ENCODE results near the gene CARD18.

Gene CARD18

GRCh38 chr11:105139669-105140068, at the start of gene CARD18:
Gene CARD18 (minus strand): TSS chr11:105139769. CDS start chr11:105139726, 43 bp downstream.
- DNase-seq (ENCODE audit: low spot score), result no peak

- no peak for DNase-seq (ENCODE audit: low spot score)
These were observed 44.4 kb upstream of the CARD18 start for GRCh38 chr11:105183987-105184386.

- DNase-seq (ENCODE audit: low spot score), result no peak
These were observed 43.9 kb upstream of the CARD18 start for GRCh38 chr11:105183426-105183825.

GRCh38 chr11:105181521-105181920, 42.0 kb upstream of the CARD18 start:
- DNase-seq (ENCODE audit: low spot score), result no peak

- no peak for DNase-seq (ENCODE audit: low spot score)
These were observed 41.5 kb upstream of the CARD18 start for GRCh38 chr11:105181100-105181499.

GRCh38 chr11:105179542-105180278, 40.1 kb upstream of the CARD18 start:
- DNase-seq (ENCODE audit: low spot score), result no peak

- DNase-seq (ENCODE audit: low spot score), result no peak
These were observed 38.1 kb upstream of the CARD18 start for GRCh38 chr11:105177658-105178057.

- DNase-seq (ENCODE audit: low spot score), result no peak
These were observed 28.9 kb upstream of the CARD18 start for GRCh38 chr11:105168457-105168856.

- DNase-seq (ENCODE audit: low spot score), result no peak
These were observed 27.7 kb upstream of the CARD18 start for GRCh38 chr11:105167244-105167643.

- DNase-seq (ENCODE audit: low spot score), result no peak
These were observed 24.6 kb upstream of the CARD18 start for GRCh38 chr11:105164208-105164607.

- DNase-seq (ENCODE audit: low spot score), result no peak
These were observed 22.9 kb upstream of the CARD18 start for GRCh38 chr11:105162506-105162905.

GRCh38 chr11:105158436-105158835, 18.9 kb upstream of the CARD18 start:
- no peak for DNase-seq (ENCODE audit: low spot score)

GRCh38 chr11:105156720-105157119, 17.2 kb upstream of the CARD18 start:
- DNase-seq (ENCODE audit: low spot score), result no peak

GRCh38 chr11:105156231-105156630, 16.7 kb upstream of the CARD18 start:
- no peak for DNase-seq (ENCODE audit: low spot score)

GRCh38 chr11:105155679-105156078, 16.1 kb upstream of the CARD18 start:
- no peak for DNase-seq (ENCODE audit: low spot score)

GRCh38 chr11:105153392-105153791, 13.8 kb upstream of the CARD18 start:
- no peak for DNase-seq (ENCODE audit: low spot score)

GRCh38 chr11:105152560-105152959, 13.0 kb upstream of the CARD18 start:
- DNase-seq (ENCODE audit: low spot score), result no peak

GRCh38 chr11:105152021-105152512, 12.5 kb upstream of the CARD18 start:
- DNase-seq (ENCODE audit: low spot score), result no peak

- no peak for DNase-seq (ENCODE audit: low spot score)
These were observed 9.9 kb upstream of the CARD18 start for GRCh38 chr11:105149477-105149876.

- DNase-seq (ENCODE audit: low spot score), result no peak
These were observed 8.7 kb upstream of the CARD18 start for GRCh38 chr11:105148241-105148640.

GRCh38 chr11:105144887-105145286, 5.3 kb upstream of the CARD18 start:
- no peak for DNase-seq (ENCODE audit: low spot score)

GRCh38 chr11:105142167-105142566, 2.6 kb upstream of the CARD18 start:
- no peak for DNase-seq (ENCODE audit: low spot score)

GRCh38 chr11:105137286-105137685, 2.3 kb downstream of the CARD18 start:
- no peak for DNase-seq (ENCODE audit: low spot score)

GRCh38 chr11:105135883-105136282, 3.7 kb downstream of the CARD18 start:
- DNase-seq (ENCODE audit: low spot score), result no peak
